Hepatocyte (in vitro differentiated cells): Measurements from ENCODE around the gene RPP30. TPM values are rescaled to one million over a fixed set of nuclear protein-coding genes. Genes with fewer than 3 reads are reported as not detected.

Source experiments
- DNase-seq: peaks from one replicate; pipeline ENCODE4 v3.0.0-alpha.2; 2016; ENCODE audit warnings: low spot score
- H2AFZ ChIP-seq: fragments of 200-600 bp; sonication (generic); 2 replicates; pipeline ENCODE4 v1.6.0; 2016; ENCODE audit warnings: antibody characterized with exemption, mild to moderate bottlenecking
- H3K27ac ChIP-seq: fragments of 200-600 bp; sonication (generic); 2 replicates; pipeline ENCODE4 v1.5.1; 2016; ENCODE audit warnings: mild to moderate bottlenecking
- H3K27me3 ChIP-seq: fragments of 200-600 bp; sonication (generic); 2 replicates; pipeline ENCODE4 v1.6.1; 2016
- H3K36me3 ChIP-seq: fragments of 200-600 bp; sonication (generic); replicated peaks from 2 replicates; pipeline ENCODE4 v1.5.1; 2016; ENCODE audit warnings: low read depth; ENCODE audit not compliant: insufficient read depth
- H3K4me1 ChIP-seq: fragments of 200-600 bp; sonication (generic); 2 replicates; pipeline ENCODE4 v1.5.1; 2016; ENCODE audit warnings: mild to moderate bottlenecking, moderate library complexity; ENCODE audit not compliant: insufficient read depth
- H3K4me2 ChIP-seq: fragments of 200-600 bp; sonication (generic); 2 replicates; pipeline ENCODE4 v1.6.0; 2016
- H3K4me3 ChIP-seq: fragments of 200-600 bp; sonication (generic); 2 replicates; pipeline ENCODE4 v1.5.1; 2016; ENCODE audit warnings: mild to moderate bottlenecking
- H3K79me2 ChIP-seq: fragments of 200-600 bp; sonication (generic); 2 replicates; pipeline ENCODE4 v1.6.0; 2017; ENCODE audit warnings: mild to moderate bottlenecking
- H3K9me2 ChIP-seq: fragments of 200-600 bp; sonication (generic); replicated peaks from 2 replicates; pipeline ENCODE4 v1.6.0; 2017; ENCODE audit warnings: mild to moderate bottlenecking; ENCODE audit not compliant: insufficient read depth
- H3K9me3 ChIP-seq: fragments of 200-600 bp; sonication (generic); 2 replicates; pipeline ENCODE4 v1.5.1; 2016; ENCODE audit warnings: low read depth, mild to moderate bottlenecking
- H4K20me1 ChIP-seq: fragments of 200-600 bp; sonication (generic); 2 replicates; pipeline ENCODE4 v1.6.0; 2016; ENCODE audit warnings: mild to moderate bottlenecking; ENCODE audit not compliant: insufficient read depth, poor library complexity, severe bottlenecking
- EZH2 ChIP-seq: fragments of 200-600 bp; sonication (generic); IDR thresholded peaks from 2 replicates; pipeline ENCODE4 v1.6.1; 2016; ENCODE audit warnings: antibody characterized with exemption, mild to moderate bottlenecking, borderline replicate concordance
- EZH2phosphoT487 ChIP-seq: fragments of 200-600 bp; sonication (generic); IDR thresholded peaks from one replicate; pipeline ENCODE4 v1.6.1; 2018; ENCODE audit warnings: antibody characterized with exemption, mild to moderate bottlenecking, low read depth, moderate library complexity; ENCODE audit not compliant: unreplicated experiment, severe bottlenecking
- WGBS: methylation state at CpG from one replicate; pipeline ENCODE4 v1.1.6; 2016; ENCODE audit warnings: low lambda C conversion rate; ENCODE audit errors: missing lambda C conversion rate; 5-methylcytosine and 5-hydroxymethylcytosine counted together
- polyA plus RNA-seq: library from polyadenylated mRNA; unstranded; fragments of >200 nt; fragmentation: Nextera tagmentation; extraction: Ambion mirVana; gene quantifications from 2 replicates; pipeline ENCODE4 v1.2.1, GENCODE V29; 2016
- total RNA-seq: library from RNA; depleted of rRNA; stranded (reverse); fragments of >200 nt; gene quantifications from 2 replicates; pipeline ENCODE4 v1.2.3, GENCODE V29; 2014
- TF ChIP-seq, protein P1 (sequence below): fragments of 200-600 bp; sonication (generic); IDR thresholded peaks from 2 replicates; pipeline ENCODE4 v1.5.1; 2016; ENCODE audit warnings: antibody characterized with exemption, mild to moderate bottlenecking; ENCODE audit not compliant: poor library complexity

Gene RPP30
- total and polyA plus RNA-seq, 2 experiments from 2014 or later = 33.1 to 38.6 TPM

DNA sequence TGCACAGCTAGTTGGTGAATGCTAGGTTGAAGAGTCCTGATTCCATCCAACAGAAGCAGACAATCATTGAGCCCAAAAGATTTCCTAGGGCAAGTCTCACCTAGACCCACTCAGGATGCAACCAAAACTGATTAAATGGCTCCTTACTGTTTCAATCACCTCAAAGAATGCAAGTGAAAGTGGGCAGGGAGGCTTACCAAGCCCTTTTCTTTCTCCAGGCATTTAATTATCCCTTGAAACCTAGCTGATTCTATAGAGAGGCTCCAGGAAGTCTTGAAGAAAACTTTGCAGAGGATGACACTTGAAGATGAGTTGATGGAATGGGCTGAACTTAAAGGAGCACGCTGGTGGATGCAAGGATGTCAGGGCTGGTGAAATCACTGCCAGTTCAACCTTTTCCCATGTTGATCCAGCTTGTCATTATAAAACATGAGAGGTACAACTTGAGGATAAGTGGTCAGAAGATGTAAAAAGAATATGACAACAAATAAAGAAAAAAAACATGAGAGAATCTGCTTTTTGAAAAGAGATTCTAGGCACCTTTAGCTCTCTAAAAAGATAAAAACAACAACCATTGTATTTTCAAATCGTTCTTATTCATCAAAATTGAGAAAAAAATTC is 51.4 kb downstream of the RPP30 start:
- no peak overlapping the region for H3K4me2 ChIP-seq
- WGBS = 76% methylated on average over 2 of the region's 2 CpGs
- no peaks in the 10 kb centered on the region for H3K79me2 ChIP-seq
- no peaks in the 10 kb centered on the region for H3K36me3 ChIP-seq
- H3K4me3 ChIP-seq = no peak overlapping the region
- H3K9me2 ChIP-seq = no peaks in the 10 kb centered on the region
- H4K20me1 ChIP-seq = no peaks in the 10 kb centered on the region
- no peak overlapping the region for H2AFZ ChIP-seq
- H3K9me3 ChIP-seq = no peaks in the 10 kb centered on the region
- no peaks in the 10 kb centered on the region for H3K27me3 ChIP-seq
- no peak overlapping the region for H3K27ac ChIP-seq
- peaks cover 6% of the 10 kb centered on the region for H3K4me1 ChIP-seq
- TF ChIP-seq EZH2 = no peak
- TF ChIP-seq EZH2phosphoT487 = no peak
- TF ChIP-seq, protein P1, sequence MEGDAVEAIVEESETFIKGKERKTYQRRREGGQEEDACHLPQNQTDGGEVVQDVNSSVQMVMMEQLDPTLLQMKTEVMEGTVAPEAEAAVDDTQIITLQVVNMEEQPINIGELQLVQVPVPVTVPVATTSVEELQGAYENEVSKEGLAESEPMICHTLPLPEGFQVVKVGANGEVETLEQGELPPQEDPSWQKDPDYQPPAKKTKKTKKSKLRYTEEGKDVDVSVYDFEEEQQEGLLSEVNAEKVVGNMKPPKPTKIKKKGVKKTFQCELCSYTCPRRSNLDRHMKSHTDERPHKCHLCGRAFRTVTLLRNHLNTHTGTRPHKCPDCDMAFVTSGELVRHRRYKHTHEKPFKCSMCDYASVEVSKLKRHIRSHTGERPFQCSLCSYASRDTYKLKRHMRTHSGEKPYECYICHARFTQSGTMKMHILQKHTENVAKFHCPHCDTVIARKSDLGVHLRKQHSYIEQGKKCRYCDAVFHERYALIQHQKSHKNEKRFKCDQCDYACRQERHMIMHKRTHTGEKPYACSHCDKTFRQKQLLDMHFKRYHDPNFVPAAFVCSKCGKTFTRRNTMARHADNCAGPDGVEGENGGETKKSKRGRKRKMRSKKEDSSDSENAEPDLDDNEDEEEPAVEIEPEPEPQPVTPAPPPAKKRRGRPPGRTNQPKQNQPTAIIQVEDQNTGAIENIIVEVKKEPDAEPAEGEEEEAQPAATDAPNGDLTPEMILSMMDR = no peak
- DNase-seq = no peak

- Histone ChIP-seq H3K4me1 (peaks cover 13% of the 10 kb centered on the region), H3K9me2 (no peaks in the 10 kb centered on the region), H3K27me3 (no peaks in the 10 kb centered on the region), H4K20me1 (no peaks in the 10 kb centered on the region), H3K79me2 (no peaks in the 10 kb centered on the region), H3K4me3 (no peak overlapping the region), H3K27ac (no peak overlapping the region), H3K4me2 (no peak overlapping the region), H3K9me3 (no peaks in the 10 kb centered on the region), H2AFZ (no peak overlapping the region), H3K36me3 (no peaks in the 10 kb centered on the region)
- DNase-seq = no peak
- TF ChIP-seq, protein P1 = no peak
- TF ChIP-seq EZH2phosphoT487 = no peak
- no peak for TF ChIP-seq EZH2
- WGBS = 80% methylated on average over 3 of the region's 3 CpGs
Measured at GRCh38 chr10:90924552-90924951, 52.8 kb downstream of the RPP30 start.

GRCh38 chr10:90925079-90926029 is 53.6 kb downstream of the RPP30 start:
- no peak for TF ChIP-seq EZH2phosphoT487
- TF ChIP-seq, protein P1 = no peak
- TF ChIP-seq EZH2 = no peak
- Histone ChIP-seq H3K27ac (no peak overlapping the region), H3K27me3 (no peaks in the 10 kb centered on the region), H4K20me1 (no peaks in the 10 kb centered on the region), H3K36me3 (no peaks in the 10 kb centered on the region), H3K4me1 (peaks cover 20% of the 10 kb centered on the region), H3K79me2 (no peaks in the 10 kb centered on the region), H3K4me3 (no peak overlapping the region), H3K4me2 (no peak overlapping the region), H3K9me2 (no peaks in the 10 kb centered on the region), H2AFZ (no peak overlapping the region), H3K9me3 (no peaks in the 10 kb centered on the region)
- no peak for DNase-seq
- WGBS = 92% methylated on average over 5 of the region's 5 CpGs
